Superior temporal gyrus (tissue), 1 donor: ENCODE measurements around the gene APOBEC3H.

Experiments
- DNase-seq: peaks from one replicate; pipeline ENCODE4 v3.0.0-alpha.2; 2016; ENCODE audit errors: extremely low spot score

The APOBEC3H gene

GRCh38 chr22:39081016-39081415 is 16.0 kb upstream of the APOBEC3H start:
- no peak for DNase-seq

GRCh38 chr22:39081598-39081997 is 15.4 kb upstream of the APOBEC3H start:
- DNase-seq, result no peak

GRCh38 chr22:39083212-39084165 is 13.6 kb upstream of the APOBEC3H start:
- no peak for DNase-seq

GRCh38 chr22:39084666-39085065 is 12.4 kb upstream of the APOBEC3H start:
- DNase-seq, result no peak

GRCh38 chr22:39087098-39087497 is 9.9 kb upstream of the APOBEC3H start:
- DNase-seq, result no peak

GRCh38 chr22:39087881-39088684 is 9.0 kb upstream of the APOBEC3H start:
- DNase-seq, result no peak

- DNase-seq, result no peak
These were observed 8.4 kb upstream of the APOBEC3H start for GRCh38 chr22:39088685-39089032.

GRCh38 chr22:39089928-39090327 is 7.1 kb upstream of the APOBEC3H start:
- no peak for DNase-seq

GRCh38 chr22:39090426-39091064 is 6.5 kb upstream of the APOBEC3H start:
- no peak for DNase-seq

GRCh38 chr22:39091126-39092081 is 5.6 kb upstream of the APOBEC3H start:
- DNase-seq, result no peak

- DNase-seq, result no peak
These were observed 4.8 kb upstream of the APOBEC3H start for GRCh38 chr22:39092111-39092862.

GRCh38 chr22:39094717-39095389 is 2.2 kb upstream of the APOBEC3H start:
- no peak for DNase-seq

GRCh38 chr22:39095971-39096370 is 1.1 kb upstream of the APOBEC3H start:
- DNase-seq, result no peak

GRCh38 chr22:39098026-39098425 is 982 bp downstream of the APOBEC3H start:
- no peak for DNase-seq

- DNase-seq, result no peak
These were observed 1.5 kb downstream of the APOBEC3H start for GRCh38 chr22:39098576-39098975.

- no peak for DNase-seq
These were observed 4.2 kb downstream of the APOBEC3H start for GRCh38 chr22:39101226-39101625.

GRCh38 chr22:39103431-39103830 is 6.4 kb downstream of the APOBEC3H start:
- DNase-seq, result no peak

GRCh38 chr22:39106326-39106725 is 9.3 kb downstream of the APOBEC3H start:
- DNase-seq, result peak; percentile 30

GRCh38 chr22:39108487-39108886 is 11.4 kb downstream of the APOBEC3H start:
- no peak for DNase-seq

GRCh38 chr22:39109361-39109760 is 12.3 kb downstream of the APOBEC3H start:
- no peak for DNase-seq
